GM10248 (cell line): ENCODE results near the gene TAGLN3.

Source experiments
- CTCF ChIA-PET: fragments of 300-600 bp; sonication (Branson Sonifier 250); formaldehyde crosslinking; extraction: SDS; loops from one replicate; lab custom pipeline; 2021; ENCODE audit warnings: antibody characterized with exemption; lab: Yijun Ruan, JAX
- POLR2A ChIA-PET: fragments of 350-650 bp; sonication (Branson Sonifier 250); formaldehyde crosslinking; extraction: SDS; loops from one replicate; lab custom pipeline; 2020; ENCODE audit warnings: antibody characterized with exemption; lab: Yijun Ruan, JAX
- DNase-seq: peaks from one replicate; pipeline ENCODE4 v3.0.0; 2012; ENCODE audit errors: extremely low spot score
- CTCF ChIP-seq: IDR thresholded peaks from 2 replicates; pipeline ENCODE4 v1.5.1; 2012; ENCODE audit warnings: mild to moderate bottlenecking, low read depth; ENCODE audit errors: extremely low read depth, missing control alignments, control extremely low read depth

TAGLN3 gene

GRCh38 chr3:112018712-112019111 lies 20.0 kb downstream of the TAGLN3 start:
- TF ChIP-seq CTCF: no peak
- ChIA-PET POLR2A (no interaction called here), CTCF (interaction anchor here (1.5 to 13.8 kb wide), 3 partner anchors 15 to 301 kb away, joined by 3 to 383 read pairs (median 5); partner anchors contain the start of genes TAGLN3 and TMPRSS7)
- no peak for DNase-seq

DNA sequence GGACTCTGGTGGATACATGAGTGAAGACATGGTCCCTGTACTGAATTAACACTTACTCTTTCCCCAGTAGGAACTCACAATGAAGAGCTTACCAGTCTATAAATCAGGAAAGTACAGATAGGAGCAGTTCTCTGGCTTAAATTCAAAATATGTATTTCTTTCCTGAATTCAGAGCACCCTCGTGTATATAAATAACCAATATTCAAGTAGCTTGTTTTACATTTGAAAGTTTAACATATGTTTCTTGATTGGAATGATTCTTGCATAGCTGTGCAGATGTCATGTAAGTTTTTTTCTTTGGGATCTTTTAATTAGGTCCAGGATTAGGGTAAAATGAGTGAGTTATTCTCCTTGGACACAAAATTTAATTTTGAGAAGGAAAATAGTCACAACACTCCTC lies 21.0 kb downstream of the TAGLN3 start:
- no peak for TF ChIP-seq CTCF
- ChIA-PET CTCF (interaction anchor here (1.8 kb wide), 1 partner anchor 14 kb away, joined by 5 read pairs; the partner anchor contains the start of gene TMPRSS7), POLR2A (no interaction called here)
- no peak for DNase-seq

DNA sequence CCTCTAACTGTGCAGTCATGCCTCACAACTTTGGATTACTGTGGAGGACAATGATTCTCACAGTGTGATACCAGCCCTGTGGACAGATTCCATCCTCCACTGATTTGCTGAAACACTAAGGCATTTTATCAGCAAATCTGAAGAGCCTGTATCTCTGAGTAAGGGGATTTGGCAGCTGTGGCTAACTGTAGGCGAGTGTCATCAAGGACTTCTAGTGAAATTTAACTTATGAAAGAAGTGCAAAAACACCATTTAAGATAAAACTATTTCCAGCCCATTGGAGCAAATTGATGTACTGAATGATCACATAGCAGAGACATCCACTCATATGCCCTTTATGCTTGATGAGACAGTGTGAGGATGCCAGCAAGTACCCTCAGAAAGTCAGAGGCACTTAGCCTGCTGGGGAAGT lies 22.0 kb downstream of the TAGLN3 start:
- no peak for DNase-seq
- ChIA-PET POLR2A (no interaction called here), CTCF (no interaction called here)
- no peak for TF ChIP-seq CTCF

GRCh38 chr3:112027142-112027541 lies 28.4 kb downstream of the TAGLN3 start:
- DNase-seq: no peak
- TF ChIP-seq CTCF: no peak
- CTCF ChIA-PET: interaction anchor here (1.0 to 1.3 kb wide), 3 partner anchors 11 to 25 kb away, joined by 3 to 5 read pairs (median 3); no protein-coding TSS in a partner anchor
- POLR2A ChIA-PET: no interaction called here

- ChIA-PET POLR2A (no interaction called here), CTCF (no interaction called here)
- no peak for DNase-seq
- TF ChIP-seq CTCF: no peak
Observed at GRCh38 chr3:112027826-112028225, 29.1 kb downstream of the TAGLN3 start.

- POLR2A ChIA-PET: no interaction called here
- no peak for DNase-seq
- CTCF ChIA-PET: interaction anchor here (1.8 to 3.8 kb wide), 3 partner anchors 13 to 18 kb away, joined by 4 to 16 read pairs (median 6); no protein-coding TSS in a partner anchor
- TF ChIP-seq CTCF: no peak
Observed at GRCh38 chr3:112030901-112031300, 32.2 kb downstream of the TAGLN3 start.
